ENCODE results near the gene YPEL2. TPM values are rescaled to one million over a fixed set of nuclear protein-coding genes. Genes with fewer than 3 reads are reported as not detected.
A peak's percentile ranks its signal among the peaks of the same experiment; 100 is the strongest.

The YPEL2 gene
- total and polyA plus RNA-seq, 2 of the 13 experiments (the other 11 are each of a cell fraction or from before 2014, with no cell fraction given) = 8.5 to 21.1 TPM

GRCh38 chr17:59365383-59365981 is 34.0 kb downstream of the YPEL2 start (continued):
- TF ChIP-seq EP300 (IDR thresholded peaks at IDR 0.05; ENCODE audit: low read depth in 2 of 2, low read length in 2 of 2) = peak in 1 of 2 experiments; percentile 61; a peak in 2 of 4 replicates
- TF ChIP-seq EP300 (CRISPR knock-in tag; IDR thresholded peaks at IDR 0.05; ENCODE audit: borderline replicate concordance) = no peak
- 0 out of 2 replicates have a peak, but pooled peaks have one; percentile 14 for TF ChIP-seq UBTF (CRISPR knock-in tag; IDR thresholded peaks at IDR 0.05)
- TF ChIP-seq ZBTB26 (CRISPR knock-in tag; IDR thresholded peaks at IDR 0.05; ENCODE audit: borderline replicate concordance) = 0 out of 2 replicates have a peak, but pooled peaks have one; percentile 7
- TF ChIP-seq SMAD3 (CRISPR knock-in tag; IDR thresholded peaks at IDR 0.05) = no peak
- TF ChIP-seq RBM39 (IDR thresholded peaks at IDR 0.05; ENCODE audit: low read depth, low read length, poor library complexity, severe bottlenecking) = no peak
- TF ChIP-seq ISL2 (CRISPR knock-in tag; IDR thresholded peaks at IDR 0.05) = peak; percentile 43; the same call in 1 of the 2 replicates
- no peak for TF ChIP-seq ZNF691 (CRISPR knock-in tag; IDR thresholded peaks at IDR 0.05; ENCODE audit: borderline replicate concordance, low read depth)
- no peak for TF ChIP-seq FOXP1 (IDR thresholded peaks at IDR 0.05)
- peak; percentile 21; the same call in 1 of the 2 replicates for TF ChIP-seq FOXP1 (CRISPR knock-in tag; IDR thresholded peaks at IDR 0.05)
- TF ChIP-seq TSC22D2 (CRISPR knock-in tag; IDR thresholded peaks at IDR 0.05; ENCODE audit: borderline replicate concordance) = no peak
- TF ChIP-seq NR2F1 (CRISPR knock-in tag; IDR thresholded peaks at IDR 0.05) = peak in 1 of 2 experiments; percentile 31; a peak in 1 of 4 replicates
- peak; percentile 54; the same call in 1 of the 2 replicates for TF ChIP-seq ZNF263 (CRISPR knock-in tag; IDR thresholded peaks at IDR 0.05)
- TF ChIP-seq PHF5A (CRISPR knock-in tag; IDR thresholded peaks at IDR 0.05; ENCODE audit: low read depth, unreplicated experiment) = no peak
- 0 out of 2 replicates have a peak, but pooled peaks have one; percentile 21 for TF ChIP-seq KDM2A (CRISPR knock-in tag; IDR thresholded peaks at IDR 0.05; ENCODE audit: borderline replicate concordance, low read depth)
- 0 out of 2 replicates have a peak, but pooled peaks have one; percentile 7 for TF ChIP-seq GATAD2A (CRISPR knock-in tag; IDR thresholded peaks at IDR 0.05)
- no peak for TF ChIP-seq ZBTB3 (CRISPR knock-in tag; IDR thresholded peaks at IDR 0.05; ENCODE audit: borderline replicate concordance, low read depth)
- peak; percentile 46; the same call in 1 of the 2 replicates for TF ChIP-seq RARA (CRISPR knock-in tag; IDR thresholded peaks at IDR 0.05)
- TF ChIP-seq ZNF546 (CRISPR knock-in tag; conservative IDR thresholded peaks at IDR 0.05) = 0 out of 2 replicates have a peak, but pooled peaks have one; percentile 0
- TF ChIP-seq TARDBP (CRISPR knock-in tag; IDR thresholded peaks at IDR 0.05) = peak; percentile 16; the same call in 1 of the 2 replicates
- TF ChIP-seq SAP130 (CRISPR knock-in tag; IDR thresholded peaks at IDR 0.05; ENCODE audit: low read depth) = 0 out of 2 replicates have a peak, but pooled peaks have one; percentile 9
- TF ChIP-seq ZNF790 (CRISPR knock-in tag; IDR thresholded peaks at IDR 0.05; ENCODE audit: borderline replicate concordance) = no peak
- TF ChIP-seq SOX5 (CRISPR knock-in tag; IDR thresholded peaks at IDR 0.05; ENCODE audit: borderline replicate concordance) = peak; percentile 49; the same call in 1 of the 2 replicates
- TF ChIP-seq PHF20 (CRISPR knock-in tag; IDR thresholded peaks at IDR 0.05) = no peak
- no peak for TF ChIP-seq MTF2 (CRISPR knock-in tag; IDR thresholded peaks at IDR 0.05; ENCODE audit: borderline replicate concordance)
- no peak for TF ChIP-seq ZNF816 (CRISPR knock-in tag; IDR thresholded peaks at IDR 0.05; ENCODE audit: borderline replicate concordance)
- no peak for TF ChIP-seq PAF1 (CRISPR knock-in tag; IDR thresholded peaks at IDR 0.05)
- no peak for TF ChIP-seq SMC3 (IDR thresholded peaks at IDR 0.05; ENCODE audit: low read length)
